AG09319 (cell line): ENCODE data around the gene LRRD1.

Experiments used
- DNase-seq: peaks from one replicate; pipeline ENCODE4 v3.0.0-alpha.2; 2010; ENCODE audit warnings: low read depth; ENCODE audit errors: extremely low read depth
- TF ChIP-seq, protein P1 (sequence below): IDR thresholded peaks from 2 replicates; pipeline ENCODE4 v1.5.1; 2011; ENCODE audit warnings: low read depth, mild to moderate bottlenecking, inconsistent platforms, low read length, moderate library complexity

LRRD1 gene

DNA sequence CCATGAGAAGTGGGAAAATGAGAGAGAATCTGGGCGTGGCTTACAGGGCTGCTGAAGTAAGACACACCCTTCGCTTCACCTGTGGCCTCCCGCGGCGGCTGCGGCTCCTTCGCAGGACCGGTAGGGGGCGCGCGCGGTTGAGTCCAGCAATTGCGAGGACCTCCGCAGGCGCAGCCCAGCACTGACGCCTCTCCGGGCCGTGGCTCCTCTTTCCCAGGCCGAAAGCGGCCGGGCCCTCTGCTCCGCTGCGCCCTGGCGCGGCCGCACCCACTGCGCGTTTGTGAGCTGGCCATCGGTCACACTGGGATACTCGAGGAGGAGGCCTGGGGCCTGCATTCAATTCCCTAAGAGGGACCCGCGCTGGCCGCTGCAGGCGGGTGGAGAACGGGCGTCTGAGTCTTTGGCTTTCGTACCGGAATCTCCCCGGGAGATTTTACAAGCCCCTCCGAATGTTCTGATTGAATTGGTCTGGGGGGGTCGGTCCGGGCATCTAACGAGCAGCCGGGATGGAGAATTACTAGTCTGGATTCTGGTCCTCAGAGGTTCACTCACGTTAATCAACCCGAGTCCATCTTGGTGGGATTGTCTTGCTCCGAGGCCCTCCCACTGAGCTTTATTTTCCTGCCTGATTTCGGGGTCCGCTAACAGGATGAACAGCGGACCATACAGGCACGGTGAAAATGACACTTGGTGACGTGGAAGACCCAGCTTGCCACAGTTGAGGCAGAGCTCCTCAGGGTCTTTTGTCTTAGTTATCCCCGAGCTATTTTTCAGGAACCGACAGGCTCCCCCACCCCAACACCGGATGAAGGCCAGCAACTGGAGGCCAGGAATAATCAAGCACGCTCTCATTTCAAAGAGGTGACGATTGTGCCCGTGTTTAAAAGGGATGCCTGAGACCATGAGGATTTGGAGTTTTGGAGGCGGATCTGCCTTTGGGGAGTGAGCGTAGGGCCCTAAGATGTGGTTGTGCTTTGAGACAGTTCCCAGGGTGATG, at the start of gene LRRD1:
TSS of gene LRRD1 (minus strand) at position 215 of the 997 bp plus-strand sequence. CDS start 13,940 bp downstream, outside the sequence.
- peak; percentile 56 for DNase-seq
- TF ChIP-seq, protein P1, sequence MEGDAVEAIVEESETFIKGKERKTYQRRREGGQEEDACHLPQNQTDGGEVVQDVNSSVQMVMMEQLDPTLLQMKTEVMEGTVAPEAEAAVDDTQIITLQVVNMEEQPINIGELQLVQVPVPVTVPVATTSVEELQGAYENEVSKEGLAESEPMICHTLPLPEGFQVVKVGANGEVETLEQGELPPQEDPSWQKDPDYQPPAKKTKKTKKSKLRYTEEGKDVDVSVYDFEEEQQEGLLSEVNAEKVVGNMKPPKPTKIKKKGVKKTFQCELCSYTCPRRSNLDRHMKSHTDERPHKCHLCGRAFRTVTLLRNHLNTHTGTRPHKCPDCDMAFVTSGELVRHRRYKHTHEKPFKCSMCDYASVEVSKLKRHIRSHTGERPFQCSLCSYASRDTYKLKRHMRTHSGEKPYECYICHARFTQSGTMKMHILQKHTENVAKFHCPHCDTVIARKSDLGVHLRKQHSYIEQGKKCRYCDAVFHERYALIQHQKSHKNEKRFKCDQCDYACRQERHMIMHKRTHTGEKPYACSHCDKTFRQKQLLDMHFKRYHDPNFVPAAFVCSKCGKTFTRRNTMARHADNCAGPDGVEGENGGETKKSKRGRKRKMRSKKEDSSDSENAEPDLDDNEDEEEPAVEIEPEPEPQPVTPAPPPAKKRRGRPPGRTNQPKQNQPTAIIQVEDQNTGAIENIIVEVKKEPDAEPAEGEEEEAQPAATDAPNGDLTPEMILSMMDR = peak; percentile 93

DNA sequence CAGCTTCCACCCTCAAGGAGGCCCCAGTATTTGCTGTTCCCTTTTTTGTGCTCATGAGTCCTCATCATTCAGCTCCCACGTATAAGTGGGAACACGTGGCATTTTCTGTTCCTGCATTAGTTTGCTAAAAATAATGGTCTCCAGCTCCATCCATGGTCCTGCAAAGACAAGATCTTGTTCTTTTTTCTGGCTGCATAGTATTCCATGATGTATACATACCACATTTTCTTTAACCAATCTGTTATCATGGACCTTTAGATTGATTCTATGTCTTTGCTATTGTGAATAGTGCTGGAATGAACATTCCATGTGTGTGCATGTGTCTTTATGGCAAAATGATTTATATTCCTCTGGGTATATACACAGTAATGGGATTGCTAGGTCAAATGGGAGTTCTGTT, 49.8 kb upstream of the LRRD1 start:
- TF ChIP-seq, protein P1 = no peak
- no peak for DNase-seq

DNA sequence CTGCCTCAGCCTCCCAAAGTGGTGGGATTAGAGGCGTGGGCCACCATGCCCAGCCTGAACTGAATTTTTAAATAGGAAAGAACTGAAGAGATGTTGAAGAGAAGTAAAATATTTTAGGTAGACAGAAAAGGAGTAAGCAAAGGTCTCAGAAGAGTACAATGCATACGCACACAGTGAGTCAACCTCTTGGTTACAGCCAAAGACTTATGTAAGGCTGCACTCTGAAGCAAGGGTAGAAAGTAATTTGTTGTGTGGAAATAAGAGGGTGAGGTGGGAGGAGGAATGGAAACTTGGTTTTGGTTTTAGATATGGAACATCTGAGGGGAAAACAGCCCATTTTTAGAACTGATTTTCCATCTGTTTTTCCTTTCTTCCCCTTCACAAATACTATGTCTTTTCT, 49.2 kb upstream of the LRRD1 start:
- DNase-seq = no peak
- TF ChIP-seq, protein P1 = no peak

DNA sequence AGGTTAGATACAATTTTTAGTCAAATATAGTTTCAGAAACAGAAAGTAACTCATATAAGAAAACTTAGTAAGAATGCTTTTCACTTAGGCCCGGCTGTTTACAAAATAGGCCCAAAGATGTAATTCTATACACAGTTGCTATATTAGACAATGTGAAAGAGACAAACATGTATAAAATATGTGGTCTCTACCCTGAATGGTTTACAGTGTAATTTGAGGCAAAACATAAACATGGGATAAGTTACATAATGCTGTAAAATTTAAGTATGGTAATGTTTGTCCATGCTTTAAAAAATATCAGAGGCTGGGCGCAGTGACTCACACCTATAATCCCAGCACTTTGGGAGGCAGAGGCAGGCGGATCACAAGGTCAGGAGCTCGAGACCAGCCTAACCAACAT, 48.0 kb upstream of the LRRD1 start:
- TF ChIP-seq, protein P1 = no peak
- no peak for DNase-seq

DNA sequence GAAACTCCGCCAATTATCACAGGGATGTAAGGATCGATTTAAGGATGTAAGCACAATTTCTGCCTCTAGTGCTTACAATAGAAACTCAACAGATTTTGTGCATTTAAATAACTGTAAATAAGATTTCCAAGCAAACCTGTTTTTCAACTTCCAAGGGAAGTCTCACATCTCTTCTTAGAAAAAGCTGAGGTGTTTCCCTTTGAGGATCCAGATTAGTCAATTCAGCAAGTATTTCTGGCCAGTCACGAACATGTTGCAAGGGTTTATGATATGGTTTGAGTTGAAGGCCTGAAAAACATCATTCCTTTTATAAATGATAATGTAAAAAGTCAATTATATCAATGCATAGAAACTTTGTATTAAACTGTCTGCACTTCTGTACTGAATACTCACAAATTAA, 42.8 kb upstream of the LRRD1 start:
- TF ChIP-seq, protein P1 = no peak

DNA sequence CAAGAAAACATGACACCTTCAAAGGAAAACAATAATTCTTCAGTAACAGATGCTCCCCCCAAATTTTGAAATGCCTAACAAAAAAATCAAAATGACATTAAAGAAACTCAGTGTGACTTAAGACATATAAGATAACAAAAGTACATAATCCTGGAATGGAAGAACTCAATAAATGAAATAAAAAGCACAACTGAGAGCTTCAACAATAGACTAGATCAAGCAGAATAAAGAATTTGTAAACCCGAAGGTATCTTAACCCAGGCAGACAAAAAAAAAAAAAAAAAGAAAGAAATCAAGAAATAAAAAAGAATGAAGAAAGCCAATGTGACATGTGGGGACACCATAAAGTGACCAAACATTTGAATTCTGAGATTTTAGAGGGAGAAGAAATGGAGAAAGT, 27.7 kb upstream of the LRRD1 start:
- TF ChIP-seq, protein P1 = no peak
- DNase-seq = no peak

More for the DNA sequence above, 42.8 kb upstream of the LRRD1 start:
- DNase-seq = no peak

DNA sequence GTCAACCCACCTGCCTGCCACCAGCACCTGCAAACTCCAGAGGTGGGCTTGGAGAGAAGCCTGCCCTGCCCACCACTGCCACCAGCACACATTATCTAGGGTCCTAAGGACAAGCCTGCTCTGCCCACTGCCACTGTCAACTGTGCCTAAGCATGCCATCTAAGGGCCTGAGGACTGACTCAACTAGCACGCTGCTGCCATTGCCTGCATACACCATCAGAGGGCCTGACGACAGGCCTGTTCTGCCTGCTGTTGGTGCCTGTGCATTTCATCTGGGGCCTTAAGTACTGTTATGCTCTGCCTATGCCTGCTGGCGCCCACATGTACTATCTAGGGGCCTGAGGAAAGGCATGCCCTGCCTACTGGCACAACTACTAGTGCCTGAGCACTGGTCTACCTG, 27.0 kb upstream of the LRRD1 start:
- TF ChIP-seq, protein P1 = no peak

More for the DNA sequence above, 27.0 kb upstream of the LRRD1 start:
- DNase-seq = no peak
